Rectal smooth muscle tissue (tissue), 1 donor: ENCODE data around the gene IQGAP3.

Experiments used
- H3K27ac ChIP-seq: one replicate; pipeline ENCODE4 v1.7.0; 2013; ENCODE audit warnings: low read depth, low read length, inconsistent platforms
- H3K27me3 ChIP-seq: one replicate; pipeline ENCODE4 v1.7.0; 2013; ENCODE audit warnings: low read length; ENCODE audit not compliant: control insufficient read depth, insufficient read depth
- H3K36me3 ChIP-seq: one replicate; pipeline ENCODE4 v1.7.0; 2013; ENCODE audit warnings: low read length; ENCODE audit not compliant: control insufficient read depth, insufficient read depth
- H3K4me1 ChIP-seq: one replicate; pipeline ENCODE4 v1.7.0; 2013; ENCODE audit warnings: low read length; ENCODE audit not compliant: control insufficient read depth, insufficient read depth
- H3K4me3 ChIP-seq: one replicate; pipeline ENCODE4 v1.7.0; 2013; ENCODE audit warnings: low read length
- H3K9ac ChIP-seq: one replicate; pipeline ENCODE4 v1.7.0; 2013; ENCODE audit warnings: low read length

The IQGAP3 gene

GRCh38 chr1:156500793-156501506 lies 71.4 kb downstream of the IQGAP3 start:
- peak overlapping the region; percentile 82 for H3K9ac ChIP-seq
- H3K4me3 ChIP-seq = peak overlapping the region; percentile 97
- peak overlapping the region; percentile 100 for H3K27ac ChIP-seq
- H3K27me3 ChIP-seq = no peaks in the 10 kb centered on the region
- H3K36me3 ChIP-seq = no peaks in the 10 kb centered on the region
- H3K4me1 ChIP-seq = peaks cover 53% of the 10 kb centered on the region

- Histone ChIP-seq H3K4me1 (peaks cover 57% of the 10 kb centered on the region), H3K9ac (peak within 1 kb of the TSS; percentile 95), H3K27me3 (no peaks in the 10 kb centered on the region)
Observed at GRCh38 chr1:156500543-156500792, 71.9 kb downstream of the IQGAP3 start, which contains the start of gene MEF2D. MEF2D (minus strand) TSS chr1:156500775; CDS start chr1:156483292, 17,483 bp downstream.

GRCh38 chr1:156499842-156500542 lies 72.4 kb downstream of the IQGAP3 start:
- no peaks in the 10 kb centered on the region for H3K36me3 ChIP-seq
- peak overlapping the region; percentile 95 for H3K9ac ChIP-seq
- peaks cover 62% of the 10 kb centered on the region for H3K4me1 ChIP-seq
- peak overlapping the region; percentile 100 for H3K27ac ChIP-seq
- H3K4me3 ChIP-seq = peak overlapping the region; percentile 97
- no peaks in the 10 kb centered on the region for H3K27me3 ChIP-seq

More at GRCh38 chr1:156500543-156500792, 71.9 kb downstream of the IQGAP3 start, which contains the start of gene MEF2D:
- Histone ChIP-seq H3K4me3 (peak within 1 kb of the TSS; percentile 97), H3K27ac (peak within 1 kb of the TSS; percentile 100), H3K36me3 (no peaks in the 10 kb centered on the region)

GRCh38 chr1:156499194-156499841 lies 73.0 kb downstream of the IQGAP3 start:
- peaks cover 63% of the 10 kb centered on the region for H3K4me1 ChIP-seq
- peak overlapping the region; percentile 97 for H3K4me3 ChIP-seq
- H3K27ac ChIP-seq = peak overlapping the region; percentile 100
- H3K9ac ChIP-seq = peak overlapping the region; percentile 66
- H3K27me3 ChIP-seq = no peaks in the 10 kb centered on the region
- peaks cover 5% of the 10 kb centered on the region for H3K36me3 ChIP-seq

- H3K27me3 ChIP-seq = no peaks in the 10 kb centered on the region
- no peak overlapping the region for H3K9ac ChIP-seq
- H3K4me3 ChIP-seq = peak overlapping the region; percentile 97
- H3K27ac ChIP-seq = peak overlapping the region; percentile 100
- H3K36me3 ChIP-seq = peaks cover 5% of the 10 kb centered on the region
- H3K4me1 ChIP-seq = peaks cover 63% of the 10 kb centered on the region
Observed at GRCh38 chr1:156498432-156499193, 73.8 kb downstream of the IQGAP3 start.

GRCh38 chr1:156497743-156498431 lies 74.5 kb downstream of the IQGAP3 start:
- H3K27ac ChIP-seq = peak overlapping the region; percentile 100
- H3K4me1 ChIP-seq = peaks cover 63% of the 10 kb centered on the region
- H3K27me3 ChIP-seq = no peaks in the 10 kb centered on the region
- no peak overlapping the region for H3K9ac ChIP-seq
- H3K4me3 ChIP-seq = peak overlapping the region; percentile 97
- peaks cover 5% of the 10 kb centered on the region for H3K36me3 ChIP-seq

- Histone ChIP-seq H3K4me3 (peak overlapping the region; percentile 49), H3K9ac (no peak overlapping the region), H3K27ac (peak overlapping the region; percentile 100)
Observed at GRCh38 chr1:156497078-156497742, 75.2 kb downstream of the IQGAP3 start.

GRCh38 chr1:156496211-156496761 lies 76.1 kb downstream of the IQGAP3 start:
- Histone ChIP-seq H3K4me1 (peaks cover 67% of the 10 kb centered on the region), H3K9ac (peak overlapping the region; percentile 29), H3K36me3 (peaks cover 5% of the 10 kb centered on the region), H3K27ac (peak overlapping the region; percentile 100), H3K4me3 (peak overlapping the region; percentile 49), H3K27me3 (no peaks in the 10 kb centered on the region)

More at GRCh38 chr1:156497078-156497742, 75.2 kb downstream of the IQGAP3 start:
- Histone ChIP-seq H3K36me3 (peaks cover 5% of the 10 kb centered on the region), H3K27me3 (no peaks in the 10 kb centered on the region), H3K4me1 (peaks cover 64% of the 10 kb centered on the region)

GRCh38 chr1:156495401-156496140 lies 76.8 kb downstream of the IQGAP3 start:
- H3K27ac ChIP-seq = peak overlapping the region; percentile 100
- H3K27me3 ChIP-seq = no peaks in the 10 kb centered on the region
- peak overlapping the region; percentile 49 for H3K4me3 ChIP-seq
- H3K36me3 ChIP-seq = peaks cover 5% of the 10 kb centered on the region
- H3K4me1 ChIP-seq = peaks cover 73% of the 10 kb centered on the region
- H3K9ac ChIP-seq = peak overlapping the region; percentile 4

- peak overlapping the region; percentile 9 for H3K4me3 ChIP-seq
- peaks cover 5% of the 10 kb centered on the region for H3K36me3 ChIP-seq
- peak overlapping the region; percentile 64 for H3K27ac ChIP-seq
- H3K27me3 ChIP-seq = no peaks in the 10 kb centered on the region
- H3K9ac ChIP-seq = no peak overlapping the region
- peaks cover 84% of the 10 kb centered on the region for H3K4me1 ChIP-seq
Observed at GRCh38 chr1:156494309-156494895, 78.0 kb downstream of the IQGAP3 start.
